Vagina (tissue), 2 donors: ENCODE data around the gene AMOT.

Experiments
- CTCF ChIP-seq, 3 experiments: fragments of 450-650 bp in 2 of 3; fragments of 200-600 bp in 1 of 3; sonication (generic) in 1 of 3; IDR thresholded peaks; one replicate each; pipeline ENCODE4 v1.5.1; 2017 to 2019; ENCODE audit warnings: antibody characterized with exemption in 3 of 3, mild to moderate bottlenecking in 2 of 3, moderate library complexity in 2 of 3
- POLR2A ChIP-seq, 2 donors: fragments of 450-650 bp; IDR thresholded peaks; one replicate each; pipeline ENCODE4 v1.6.1; 2017; ENCODE audit warnings: antibody characterized with exemption in 2 of 2, mild to moderate bottlenecking in 2 of 2, moderate library complexity in 2 of 2
- POLR2AphosphoS5 ChIP-seq, 2 donors: sonication (generic); formaldehyde crosslinking; IDR thresholded peaks; one replicate each; pipeline ENCODE4 v1.9.0; 2017; ENCODE audit warnings: antibody characterized with exemption in 2 of 2, mild to moderate bottlenecking in 2 of 2, low read depth in 1 of 2; ENCODE audit not compliant: insufficient read depth in 1 of 2

GRCh38 chrX:112736310-112736709 is 104.3 kb downstream of the AMOT start:
- no peak for TF ChIP-seq CTCF (IDR thresholded peaks at IDR 0.05)
- TF ChIP-seq POLR2AphosphoS5 (IDR thresholded peaks at IDR 0.05; ENCODE audit: insufficient read depth in 1 of 2, low read depth in 1 of 2): no peak
- TF ChIP-seq POLR2A (IDR thresholded peaks at IDR 0.05): no peak
